Endothelial cell of umbilical vein (primary cell): Measurements from ENCODE around the gene PODXL2. TPM values are rescaled to one million over a fixed set of nuclear protein-coding genes. Genes with fewer than 3 reads are reported as not detected.

Source experiments
- BruUV-seq: library from RNA; stranded (reverse); fragments of 400-500 nt; replicated peaks from 2 replicates; lab custom pipeline; 2021; lab: Mats Ljungman, UMichigan
- CTCF ChIA-PET: fragments of 300-600, 350-600 bp; sonication (Branson Sonifier 250); formaldehyde crosslinking; loops from one replicate; lab custom pipeline; 2021; ENCODE audit warnings: antibody characterized with exemption, inconsistent platforms; lab: Charles Lee
- POLR2A ChIA-PET: fragments of 300-600, 350-600 bp; sonication (Branson Sonifier 250); formaldehyde crosslinking; loops from one replicate; lab custom pipeline; 2021; ENCODE audit warnings: antibody characterized with exemption, inconsistent platforms; lab: Charles Lee
- DNase-seq: peaks from one replicate; pipeline ENCODE4 v3.0.0-alpha.2; 2011; ENCODE audit warnings: low read depth, low spot score
- FAIRE-seq: peaks from 2 replicates; lab custom pipeline; 2011; peaks lifted over from hg19 to GRCh38; lab: Jason Lieb, UNC
- H2AFZ ChIP-seq: 2 replicates; pipeline ENCODE4 v1.6.0; 2012; ENCODE audit warnings: low read depth, low read length, control low read depth, inconsistent platforms
- H3K27ac ChIP-seq: 2 replicates; pipeline ENCODE4 v1.5.1; 2011; ENCODE audit warnings: low read depth, mild to moderate bottlenecking, control low read depth, low read length, moderate library complexity; ENCODE audit not compliant: insufficient read depth
- H3K27me3 ChIP-seq, 2 experiments: 2 replicates each; pipeline versions ENCODE4 v1.6.0 to v1.6.1; 2011; ENCODE audit warnings: low read length in 2 of 2, mixed read lengths in 1 of 2; ENCODE audit not compliant: control insufficient read depth in 2 of 2, insufficient read depth in 2 of 2
- H3K36me3 ChIP-seq, 2 experiments: 2 replicates in 1 of 2; 3 replicates in 1 of 2; pipeline ENCODE4 v1.5.1; 2011; ENCODE audit warnings: low read length in 2 of 2, mild to moderate bottlenecking in 1 of 2, moderate library complexity in 1 of 2; ENCODE audit not compliant: control insufficient read depth in 2 of 2, insufficient read depth in 2 of 2; ENCODE audit errors: extremely low read depth in 1 of 2
- H3K4me1 ChIP-seq: 3 replicates; pipeline ENCODE4 v1.5.1; 2011; ENCODE audit warnings: mild to moderate bottlenecking, low read length; ENCODE audit not compliant: control insufficient read depth, insufficient read depth; ENCODE audit errors: extremely low read depth
- H3K4me2 ChIP-seq: 2 replicates; pipeline ENCODE4 v1.6.1; 2011; ENCODE audit warnings: low read length, control low read depth, mixed read lengths; ENCODE audit not compliant: insufficient read depth
- H3K4me3 ChIP-seq, 3 experiments: fragments of 200-600 bp in 1 of 3; sonication (generic), shearing (Covaris generic) in 1 of 3; replicated peaks in 1 of 3; 2 replicates each; pipeline ENCODE4 v1.5.1; 2011 to 2016; ENCODE audit warnings: control low read depth in 3 of 3, low read length in 3 of 3, mild to moderate bottlenecking in 2 of 3, inconsistent platforms in 1 of 3, low read depth in 1 of 3, moderate library complexity in 1 of 3; ENCODE audit not compliant: insufficient read depth in 1 of 3
- H3K79me2 ChIP-seq: 2 replicates; pipeline ENCODE4 v1.6.0; 2012; ENCODE audit warnings: low read length, inconsistent platforms; ENCODE audit not compliant: control insufficient read depth, insufficient read depth
- H3K9ac ChIP-seq: replicated peaks from 2 replicates; pipeline ENCODE3; 2011; ENCODE audit warnings: low read length, control low read depth; ENCODE audit not compliant: insufficient read depth; ENCODE audit errors: extremely low read depth
- H3K9me1 ChIP-seq: replicated peaks from 3 replicates; pipeline ENCODE4 v1.6.0; 2011; ENCODE audit warnings: mild to moderate bottlenecking, low read length; ENCODE audit not compliant: control insufficient read depth, insufficient read depth; ENCODE audit errors: extremely low read depth
- H3K9me3 ChIP-seq: replicated peaks from 2 replicates; pipeline ENCODE4 v1.5.1; 2012; ENCODE audit warnings: low read length, inconsistent platforms; ENCODE audit not compliant: control insufficient read depth, insufficient read depth
- H4K20me1 ChIP-seq: replicated peaks from 2 replicates; pipeline ENCODE3; 2011; ENCODE audit warnings: mild to moderate bottlenecking, low read length; ENCODE audit not compliant: control insufficient read depth, insufficient read depth; ENCODE audit errors: extremely low read depth
- EZH2 ChIP-seq: IDR thresholded peaks from 2 replicates; pipeline ENCODE4 v1.6.1; 2012; ENCODE audit warnings: borderline replicate concordance, low read depth, mild to moderate bottlenecking, moderate library complexity, low read length, inconsistent platforms; ENCODE audit not compliant: severe bottlenecking
- FOS ChIP-seq: IDR thresholded peaks from 2 replicates; pipeline ENCODE4 v1.6.1; 2011; ENCODE audit warnings: mild to moderate bottlenecking, low read length, moderate library complexity, borderline replicate concordance; ENCODE audit not compliant: insufficient read depth
- GATA2 ChIP-seq: IDR thresholded peaks from 2 replicates; pipeline ENCODE4 v1.7.0; 2011; ENCODE audit warnings: low read depth, mild to moderate bottlenecking, moderate library complexity, mixed read lengths, low read length; ENCODE audit not compliant: insufficient read length, insufficient read depth
- JUN ChIP-seq: IDR thresholded peaks from 2 replicates; pipeline ENCODE4 v1.6.1; 2011; ENCODE audit warnings: borderline replicate concordance, low read depth; ENCODE audit not compliant: insufficient read length, insufficient read depth
- MAX ChIP-seq: IDR thresholded peaks from 2 replicates; pipeline ENCODE4 v1.6.1; 2011; ENCODE audit not compliant: insufficient read depth, insufficient read length
- MYC ChIP-seq: IDR thresholded peaks from one replicate; pipeline ENCODE4 v1.6.1; 2011; ENCODE audit warnings: mild to moderate bottlenecking, low read depth, low read length
- POLR2A ChIP-seq: IDR thresholded peaks from 2 replicates; pipeline ENCODE4 v1.6.1; 2012; ENCODE audit warnings: low read depth, mild to moderate bottlenecking, control low read depth, low read length
- POLR2AphosphoS5 ChIP-seq: IDR thresholded peaks from 2 replicates; pipeline ENCODE4 v1.6.1; 2012; ENCODE audit warnings: low read depth, mild to moderate bottlenecking, control low read depth, low read length, moderate library complexity; ENCODE audit not compliant: insufficient read depth
- dilution Hi-C: fragments of 300-500 bp; cut with MboI; formaldehyde crosslinking; loops from one replicate; pipeline ENCODE4 v1.15.0; 2019; ENCODE audit warnings: low sequenced_read_pairs; ENCODE audit not compliant: extremely low pct_ligation_motif_present
- intact Hi-C: fragments of 100-400 bp; cut with micrococcal nuclease; formaldehyde crosslinking; loops from one replicate; pipeline ENCODE4 v1.10.0; 2022
- polyA plus RNA-seq, 4 experiments: library from polyadenylated mRNA; depleted of rRNA in 3 of 4; stranded (reverse) in 3 of 4; unstranded in 1 of 4; fragments of >200 nt; gene quantifications; 2 replicates each; pipeline versions ENCODE4 v1.2.1 to v1.2.3, GENCODE V29; 2011 to 2012; ENCODE audit warnings: missing spikeins in 1 of 4
- total RNA-seq: library from RNA; stranded (reverse); gene quantifications from 2 replicates; pipeline ENCODE4 v1.2.3, GENCODE V29; 2021
- TF ChIP-seq, protein P1 (sequence below), 2 donors: IDR thresholded peaks; 1 replicate in 1 of 2; 2 replicates in 1 of 2; pipeline ENCODE4 v1.5.1; 2011; ENCODE audit warnings: low read length in 2 of 2, mild to moderate bottlenecking in 2 of 2, moderate library complexity in 2 of 2, control low read depth in 1 of 2, inconsistent platforms in 1 of 2, low read depth in 1 of 2; ENCODE audit not compliant: insufficient read depth in 1 of 2; ENCODE audit errors: extremely low read depth in 1 of 2

Gene PODXL2
- total and polyA plus RNA-seq, 2 donors (not counting 3 experiments of a cell fraction or from before 2014, with no cell fraction given): 5.5 to 6.5 TPM

- H3K4me1 ChIP-seq: no peaks in the 10 kb centered on the region
These were observed 48.5 kb upstream of the PODXL2 start for GRCh38 chr3:127580327-127581060.

More at GRCh38 chr3:127580327-127581060, 48.5 kb upstream of the PODXL2 start:
- Histone ChIP-seq H3K36me3 (peaks cover 0 to 11% of the 10 kb centered on the region in 2 experiments), H3K79me2 (peaks cover 17% of the 10 kb centered on the region), H3K4me2 (no peak overlapping the region), H3K4me3 (no peak overlapping the region), H3K27me3 (no peaks in the 10 kb centered on the region), H3K9me3 (no peaks in the 10 kb centered on the region), H3K9ac (no peak overlapping the region), H2AFZ (no peak overlapping the region), H3K9me1 (no peaks in the 10 kb centered on the region), H4K20me1 (no peaks in the 10 kb centered on the region), H3K27ac (no peak overlapping the region)
- dilution Hi-C loops: no loop called here
- no peak for FAIRE-seq
- CTCF ChIA-PET: no interaction called here
- TF ChIP-seq EZH2: no peak
- no peak for TF ChIP-seq POLR2AphosphoS5
- TF ChIP-seq POLR2A: no peak
- TF ChIP-seq GATA2: no peak
- TF ChIP-seq FOS: no peak
- TF ChIP-seq, protein P1, sequence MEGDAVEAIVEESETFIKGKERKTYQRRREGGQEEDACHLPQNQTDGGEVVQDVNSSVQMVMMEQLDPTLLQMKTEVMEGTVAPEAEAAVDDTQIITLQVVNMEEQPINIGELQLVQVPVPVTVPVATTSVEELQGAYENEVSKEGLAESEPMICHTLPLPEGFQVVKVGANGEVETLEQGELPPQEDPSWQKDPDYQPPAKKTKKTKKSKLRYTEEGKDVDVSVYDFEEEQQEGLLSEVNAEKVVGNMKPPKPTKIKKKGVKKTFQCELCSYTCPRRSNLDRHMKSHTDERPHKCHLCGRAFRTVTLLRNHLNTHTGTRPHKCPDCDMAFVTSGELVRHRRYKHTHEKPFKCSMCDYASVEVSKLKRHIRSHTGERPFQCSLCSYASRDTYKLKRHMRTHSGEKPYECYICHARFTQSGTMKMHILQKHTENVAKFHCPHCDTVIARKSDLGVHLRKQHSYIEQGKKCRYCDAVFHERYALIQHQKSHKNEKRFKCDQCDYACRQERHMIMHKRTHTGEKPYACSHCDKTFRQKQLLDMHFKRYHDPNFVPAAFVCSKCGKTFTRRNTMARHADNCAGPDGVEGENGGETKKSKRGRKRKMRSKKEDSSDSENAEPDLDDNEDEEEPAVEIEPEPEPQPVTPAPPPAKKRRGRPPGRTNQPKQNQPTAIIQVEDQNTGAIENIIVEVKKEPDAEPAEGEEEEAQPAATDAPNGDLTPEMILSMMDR (IDR thresholded peaks at IDR 0.05; ENCODE audit: extremely low read depth in 1 of 2, insufficient read depth in 1 of 2, low read depth in 1 of 2, low read length in 2 of 2): no peak
- no peak for TF ChIP-seq MAX
- no peak for TF ChIP-seq JUN
- no peak for TF ChIP-seq MYC
- DNase-seq: no peak
- intact Hi-C loops: no loop called here
- POLR2A ChIA-PET: interaction anchor here (1.1 kb wide), 1 partner anchor 17 kb away, joined by 3 read pairs; no protein-coding TSS in a partner anchor
- no TSS peak for BruUV-seq
